Activated T-helper 2 cell treated with anti-CD3 and anti-CD28 coated beads, Interferon-gamma antibody, Interleukin-2, Interleukin-4, amounts not matched to agents 10 μg/mL and 5 μg/mL and 100 μg/mL, durations not matched to agents 14 hours and 24 hours and 36 hours (primary cell): ENCODE data around the gene RGS19. TPM values are rescaled to one million over a fixed set of nuclear protein-coding genes. Genes with fewer than 3 reads are reported as not detected.

ENCODE experiments used
- DNase-seq: peaks from one replicate; pipeline ENCODE4 v3.0.0; 2021; ENCODE audit warnings: low spot score
- H3K27ac Mint-ChIP-seq: one replicate; pipeline ENCODE4 v1.8.0; 2021; ENCODE audit warnings: mixed read lengths
- H3K27me3 Mint-ChIP-seq: one replicate; pipeline ENCODE4 v1.8.0; 2021; ENCODE audit warnings: low read depth, mixed read lengths
- H3K36me3 Mint-ChIP-seq: one replicate; pipeline ENCODE4 v1.8.0; 2021; ENCODE audit warnings: low read depth, mixed read lengths
- H3K4me1 Mint-ChIP-seq: one replicate; pipeline ENCODE4 v1.8.0; 2021; ENCODE audit warnings: low read depth, mixed read lengths
- H3K4me3 Mint-ChIP-seq: one replicate; pipeline ENCODE4 v1.8.0; 2021; ENCODE audit warnings: low read depth, mild to moderate bottlenecking, moderate library complexity, mixed read lengths
- H3K9me3 Mint-ChIP-seq: one replicate; pipeline ENCODE4 v1.8.0; 2021; ENCODE audit warnings: mixed read lengths
- intact Hi-C: fragments of 100-400 bp; cut with micrococcal nuclease; formaldehyde crosslinking; loops from one replicate; pipeline ENCODE4 v1.15.1; 2023
- total RNA-seq: library from RNA; stranded (reverse); gene quantifications from 2 replicates; pipeline ENCODE4 v1.2.3, GENCODE V29; 2022

RGS19 gene
- total RNA-seq, 1 donor from 2014 or later: 42.0 TPM

- no peak for DNase-seq
- no peaks in the 10 kb centered on the region for H3K27me3 Mint-ChIP-seq
- no peak overlapping the region for H3K4me3 Mint-ChIP-seq
- intact Hi-C loops: loop anchor here (10.0 kb wide), 1 partner anchor 434 kb away; no protein-coding TSS in a partner anchor
- H3K9me3 Mint-ChIP-seq: no peaks in the 10 kb centered on the region
- peaks cover 11% of the 10 kb centered on the region for H3K36me3 Mint-ChIP-seq
- H3K4me1 Mint-ChIP-seq: peaks cover 43% of the 10 kb centered on the region
- peak overlapping the region; percentile 35 for H3K27ac Mint-ChIP-seq
These were observed 10.7 kb downstream of the RGS19 start for GRCh38 chr20:64068386-64069208.

DNA sequence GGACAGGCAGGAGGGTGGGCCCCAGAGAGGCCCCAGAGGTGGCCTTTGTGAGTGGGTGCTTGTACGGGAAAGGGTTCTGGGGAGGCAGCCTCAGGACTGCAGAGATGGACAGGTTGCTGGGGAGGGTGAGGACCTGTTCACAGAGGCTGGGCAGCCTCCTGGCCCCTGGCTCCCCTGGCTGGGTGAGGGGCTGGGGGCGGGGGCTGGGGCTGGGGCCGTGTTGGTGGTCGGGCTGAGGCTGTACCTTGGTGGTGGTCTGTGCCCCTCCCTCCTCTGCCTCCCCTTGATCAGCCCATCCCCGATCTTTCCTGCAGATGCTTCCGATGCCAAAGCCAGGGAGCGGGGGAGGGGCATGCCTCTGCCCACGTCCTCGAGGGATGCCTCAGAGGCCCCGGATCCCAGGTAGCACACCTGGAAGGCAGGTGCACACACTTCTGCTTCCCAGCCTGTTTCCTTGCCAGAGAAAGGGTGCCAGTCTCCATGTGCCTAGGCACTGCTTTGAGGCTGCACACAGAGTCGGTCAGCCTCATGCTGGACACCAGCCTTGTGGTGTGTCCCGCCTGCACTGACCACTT is 11.5 kb downstream of the RGS19 start:
- no peak for DNase-seq
- Mint-ChIP-seq H3K27me3 (no peaks in the 10 kb centered on the region), H3K4me1 (peaks cover 43% of the 10 kb centered on the region), H3K36me3 (peaks cover 7% of the 10 kb centered on the region), H3K4me3 (no peak overlapping the region), H3K9me3 (no peaks in the 10 kb centered on the region), H3K27ac (peak overlapping the region; percentile 35)
- intact Hi-C loops: loop anchor here (10.0 kb wide), 1 partner anchor 433 kb away; no protein-coding TSS in a partner anchor

DNA sequence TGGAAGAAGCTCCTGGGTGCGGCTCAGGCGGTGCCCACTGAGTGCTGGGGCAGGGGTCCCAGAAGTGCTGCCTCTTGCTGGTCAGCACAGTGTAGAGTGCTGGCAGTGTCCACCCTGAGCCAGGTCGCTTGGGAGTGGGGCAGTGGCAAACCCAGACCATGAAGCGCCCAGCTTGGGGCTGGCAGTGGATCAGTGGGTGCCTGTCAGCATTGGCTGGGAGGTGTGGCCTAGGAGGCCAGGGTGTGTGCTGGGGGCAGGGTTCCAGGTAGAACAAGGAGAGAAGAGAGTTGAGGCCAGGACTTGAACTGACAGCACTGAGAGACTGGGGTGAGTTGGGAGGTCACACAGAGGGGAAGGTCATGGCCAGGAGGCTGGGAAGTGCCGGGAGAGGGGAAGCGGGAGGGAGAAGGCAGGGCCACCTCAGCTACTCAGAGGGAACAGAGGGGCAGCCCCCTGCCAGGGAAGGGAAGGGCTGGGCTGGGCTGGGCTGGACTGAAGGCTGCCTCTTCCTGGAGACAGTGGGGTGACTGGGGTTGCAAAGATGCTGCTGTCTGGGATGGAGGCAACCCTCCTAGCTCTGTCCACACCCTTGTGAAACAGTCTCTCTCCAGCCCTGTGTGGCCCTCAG is 12.2 kb downstream of the RGS19 start:
- peak overlapping the region; percentile 34 for H3K4me3 Mint-ChIP-seq
- no peak for DNase-seq
- H3K9me3 Mint-ChIP-seq: no peaks in the 10 kb centered on the region
- peaks cover 42% of the 10 kb centered on the region for H3K4me1 Mint-ChIP-seq
- H3K27ac Mint-ChIP-seq: peak overlapping the region; percentile 51
- intact Hi-C loops: loop anchor here (10.0 kb wide), 1 partner anchor 432 kb away; no protein-coding TSS in a partner anchor
- H3K27me3 Mint-ChIP-seq: no peaks in the 10 kb centered on the region
- peaks cover under 1% of the 10 kb centered on the region for H3K36me3 Mint-ChIP-seq

DNA sequence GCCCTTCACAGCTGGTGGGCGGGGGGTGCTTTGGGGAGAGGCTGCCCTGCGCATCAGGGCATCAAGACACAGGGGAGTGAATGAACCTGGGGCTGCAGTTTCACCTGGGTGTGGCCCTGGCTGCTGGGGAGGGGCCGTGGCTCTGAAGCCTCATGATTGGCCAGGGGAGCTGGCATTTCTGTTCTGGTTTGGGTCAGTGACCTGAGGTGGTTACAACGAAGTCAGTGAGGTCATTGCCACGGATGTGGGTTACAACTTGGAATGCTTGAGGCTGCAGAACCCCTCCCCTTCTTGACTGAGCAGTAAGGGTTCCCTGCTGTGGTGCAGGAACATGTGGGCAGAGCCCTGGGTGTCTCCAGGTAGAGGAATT is 13.4 kb downstream of the RGS19 start:
- Mint-ChIP-seq H3K4me1 (peaks cover 45% of the 10 kb centered on the region), H3K9me3 (no peaks in the 10 kb centered on the region), H3K36me3 (no peaks in the 10 kb centered on the region), H3K27ac (peak overlapping the region; percentile 94), H3K4me3 (peak overlapping the region; percentile 71), H3K27me3 (no peaks in the 10 kb centered on the region)
- peak; percentile 85 for DNase-seq
- intact Hi-C loops: loop anchor here (1.0 to 10.0 kb wide), 2 partner anchors 11 to 431 kb away; no protein-coding TSS in a partner anchor

- Mint-ChIP-seq H3K9me3 (no peaks in the 10 kb centered on the region), H3K36me3 (no peaks in the 10 kb centered on the region), H3K27me3 (no peaks in the 10 kb centered on the region), H3K27ac (peak overlapping the region; percentile 94), H3K4me1 (peaks cover 45% of the 10 kb centered on the region), H3K4me3 (peak overlapping the region; percentile 71)
- DNase-seq: peak; percentile 32
- intact Hi-C loops: loop anchor here (10.0 kb wide), 1 partner anchor 431 kb away; no protein-coding TSS in a partner anchor
These were observed 14.0 kb downstream of the RGS19 start for GRCh38 chr20:64065062-64065973.

DNA sequence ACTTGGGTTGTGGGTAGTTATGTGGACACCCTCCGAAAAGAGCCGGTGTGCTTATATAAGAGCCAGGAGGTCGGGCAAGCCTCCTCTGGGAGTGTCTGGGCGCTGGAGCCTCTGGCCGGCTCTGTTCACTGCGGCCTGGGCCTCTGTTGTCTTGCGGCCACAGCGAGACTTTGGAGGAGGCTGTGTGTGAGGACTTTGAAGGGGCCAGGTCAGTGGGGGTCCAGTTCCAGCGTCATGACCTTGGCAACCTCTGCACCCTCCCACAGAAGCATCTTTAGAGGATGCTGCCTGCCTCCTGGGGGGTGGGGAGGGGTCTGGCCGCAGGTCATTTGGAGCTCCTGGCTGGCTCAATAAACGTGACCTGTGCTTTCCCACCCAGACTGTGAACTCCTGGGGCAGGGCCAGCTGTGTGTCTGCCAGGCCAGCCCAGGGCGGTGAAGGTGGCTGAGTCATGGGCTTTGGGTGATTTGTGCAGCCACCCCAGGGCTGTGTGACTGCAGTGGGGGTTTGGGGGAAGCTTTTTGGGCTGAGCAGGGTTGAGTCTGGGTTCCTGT is 15.1 kb downstream of the RGS19 start:
- peaks cover 45% of the 10 kb centered on the region for H3K4me1 Mint-ChIP-seq
- no peaks in the 10 kb centered on the region for H3K27me3 Mint-ChIP-seq
- no peak for DNase-seq
- peak overlapping the region; percentile 88 for H3K27ac Mint-ChIP-seq
- intact Hi-C loops: loop anchor here (10.0 kb wide), 1 partner anchor 429 kb away; no protein-coding TSS in a partner anchor
- no peaks in the 10 kb centered on the region for H3K36me3 Mint-ChIP-seq
- no peaks in the 10 kb centered on the region for H3K9me3 Mint-ChIP-seq
- peak overlapping the region; percentile 89 for H3K4me3 Mint-ChIP-seq

- intact Hi-C loops: loop anchor here (1.0 to 10.0 kb wide), 4 partner anchors 15 to 429 kb away; partner anchors contain the start of genes RGS19 and UCKL1
These were observed 15.8 kb downstream of the RGS19 start for GRCh38 chr20:64063389-64064144.

GRCh38 chr20:64062596-64063388 is 16.5 kb downstream of the RGS19 start, which contains the start of gene TCEA2:
Gene TCEA2 (plus strand): TSS chr20:64063198. CDS start chr20:64063313, 115 bp downstream.
- intact Hi-C loops: loop anchor here (1.0 to 10.0 kb wide), 4 partner anchors 16 to 428 kb away; partner anchors contain the start of genes RGS19 and UCKL1
- Mint-ChIP-seq H3K36me3 (no peaks in the 10 kb centered on the region), H3K4me3 (peak within 1 kb of the TSS; percentile 89), H3K9me3 (no peaks in the 10 kb centered on the region), H3K27me3 (no peaks in the 10 kb centered on the region), H3K27ac (peak within 1 kb of the TSS; percentile 88), H3K4me1 (peaks cover 46% of the 10 kb centered on the region)
- DNase-seq: peak; percentile 93

More at GRCh38 chr20:64063389-64064144, 15.8 kb downstream of the RGS19 start:
- Mint-ChIP-seq H3K27ac (peak overlapping the region; percentile 88), H3K9me3 (no peaks in the 10 kb centered on the region), H3K4me1 (peaks cover 47% of the 10 kb centered on the region), H3K27me3 (no peaks in the 10 kb centered on the region), H3K36me3 (no peaks in the 10 kb centered on the region), H3K4me3 (peak overlapping the region; percentile 89)
- DNase-seq: no peak

GRCh38 chr20:64062276-64062595 is 17.1 kb downstream of the RGS19 start:
- H3K4me3 Mint-ChIP-seq: no peak overlapping the region
- H3K36me3 Mint-ChIP-seq: no peaks in the 10 kb centered on the region
- H3K27ac Mint-ChIP-seq: no peak overlapping the region
- peaks cover 43% of the 10 kb centered on the region for H3K4me1 Mint-ChIP-seq
- intact Hi-C loops: loop anchor here (2.0 to 10.0 kb wide), 3 partner anchors 17 to 427 kb away; partner anchors contain the start of genes RGS19 and UCKL1
- no peak for DNase-seq
- H3K9me3 Mint-ChIP-seq: no peaks in the 10 kb centered on the region
- H3K27me3 Mint-ChIP-seq: no peaks in the 10 kb centered on the region

DNA sequence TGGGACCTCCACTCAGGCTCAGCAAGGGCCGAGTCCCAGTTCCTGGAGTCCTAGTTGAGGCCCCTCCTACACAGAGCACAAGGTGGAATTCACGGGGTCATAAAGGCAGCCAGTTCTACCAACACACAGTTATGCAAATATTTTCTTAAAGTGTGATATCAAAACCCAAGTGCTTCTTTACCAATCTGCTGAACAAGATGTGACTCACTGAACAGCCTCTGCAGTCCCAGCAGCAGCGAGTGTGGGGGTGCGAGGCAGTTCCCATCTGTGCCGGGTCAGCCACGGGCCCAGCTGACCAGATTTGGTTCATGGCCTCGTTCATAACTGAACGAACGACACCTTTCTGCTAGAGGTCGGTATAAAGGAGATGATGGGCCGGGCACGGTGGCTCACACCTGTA is 20.8 kb downstream of the RGS19 start:
- Mint-ChIP-seq H3K9me3 (no peaks in the 10 kb centered on the region), H3K27me3 (no peaks in the 10 kb centered on the region), H3K4me1 (peaks cover 15% of the 10 kb centered on the region), H3K4me3 (peak overlapping the region; percentile 64), H3K36me3 (no peaks in the 10 kb centered on the region), H3K27ac (peak overlapping the region; percentile 23)
- intact Hi-C loops: no loop called here
- DNase-seq: no peak
